Tibial nerve (tissue), 4 donors: ENCODE results near the gene KIAA2012. TPM values are rescaled to one million over a fixed set of nuclear protein-coding genes. Genes with fewer than 3 reads are reported as not detected.
A peak's percentile ranks its signal among the peaks of the same experiment; 100 is the strongest.

Experiments used
- DNase-seq, 2 donors: peaks; one replicate each; pipeline ENCODE4 v3.0.0-alpha.2; 2019; ENCODE audit warnings: low spot score in 2 of 2
- H3K27ac ChIP-seq, 4 donors: fragments of 200-600 bp; sonication (generic) in 3 of 4; one replicate each; pipeline ENCODE4 v1.5.1; 2017 to 2019; ENCODE audit warnings: mild to moderate bottlenecking in 1 of 4
- H3K27me3 ChIP-seq, 2 donors: fragments of 200-600 bp; sonication (generic) in 1 of 2; one replicate each; pipeline versions ENCODE4 v1.5.1 to v1.6.0; 2017 to 2019
- H3K36me3 ChIP-seq, 3 donors: fragments of 200-600 bp; sonication (generic); one replicate each; pipeline ENCODE4 v1.5.1; 2018 to 2019
- H3K4me1 ChIP-seq, 4 donors: fragments of 200-600 bp; sonication (generic) in 3 of 4; one replicate each; pipeline ENCODE4 v1.5.1; 2017 to 2019
- H3K4me3 ChIP-seq, 4 donors: fragments of 200-600 bp; sonication (generic) in 3 of 4; one replicate each; pipeline ENCODE4 v1.5.1; 2017 to 2019; ENCODE audit warnings: mild to moderate bottlenecking in 1 of 4, moderate library complexity in 1 of 4
- H3K9me3 ChIP-seq, 4 donors: fragments of 200-600 bp; sonication (generic) in 3 of 4; one replicate each; pipeline ENCODE4 v1.5.1; 2017 to 2019
- CTCF ChIP-seq, 5 experiments: fragments of 200-600 bp in 3 of 5; fragments of 450-650 bp in 2 of 5; sonication (generic) in 3 of 5; IDR thresholded peaks; one replicate each; pipeline ENCODE4 v1.5.1; 2016 to 2019; ENCODE audit warnings: antibody characterized with exemption in 5 of 5, mild to moderate bottlenecking in 3 of 5, moderate library complexity in 2 of 5
- EP300 ChIP-seq, 2 donors: sonication (generic); formaldehyde crosslinking; IDR thresholded peaks; one replicate each; pipeline ENCODE4 v1.6.1; 2017; ENCODE audit warnings: antibody characterized with exemption in 2 of 2, mild to moderate bottlenecking in 1 of 2
- POLR2A ChIP-seq, 2 donors: fragments of 450-650 bp; IDR thresholded peaks; one replicate each; pipeline ENCODE4 v1.6.1; 2017; ENCODE audit warnings: antibody characterized with exemption in 2 of 2, mild to moderate bottlenecking in 2 of 2, moderate library complexity in 2 of 2
- WGBS, 2 donors: methylation state at CpG; one replicate each; pipeline ENCODE4 v1.1.5; 2018; 5-methylcytosine and 5-hydroxymethylcytosine counted together
- total RNA-seq, 4 donors: library from RNA; depleted of rRNA; stranded (reverse); fragments of >200 nt; gene quantifications; one replicate each; pipeline ENCODE4 v1.1.0, GENCODE V29; 2016

Gene KIAA2012
- total RNA-seq, 4 donors from 2014 or later, result not detected

- H3K4me1 ChIP-seq, result peaks cover 0 to 16% (median 8%) of the 10 kb centered on the region in 4 donors
- DNase-seq, result no peak
- no peak overlapping the region for H3K27ac ChIP-seq
- TF ChIP-seq POLR2A (IDR thresholded peaks at IDR 0.05), result no peak
- no peak for TF ChIP-seq CTCF (IDR thresholded peaks at IDR 0.05)
- no peak for TF ChIP-seq EP300 (IDR thresholded peaks at IDR 0.05)
- 86 to 89% methylated on average over 3 of the region's 3 CpGs for WGBS, 2 donors
- no peaks in the 10 kb centered on the region for H3K36me3 ChIP-seq
- H3K27me3 ChIP-seq, result no peaks in the 10 kb centered on the region
- no peaks in the 10 kb centered on the region for H3K9me3 ChIP-seq
- H3K4me3 ChIP-seq, result no peak overlapping the region
Observed at GRCh38 chr2:202060218-202060617, 12.8 kb upstream of the KIAA2012 start.

GRCh38 chr2:202061695-202062094 is 11.4 kb upstream of the KIAA2012 start:
- Histone ChIP-seq H3K4me1 (peaks cover 0 to 18% (median 8%) of the 10 kb centered on the region in 4 donors), H3K27ac (no peak overlapping the region), H3K4me3 (no peak overlapping the region), H3K9me3 (no peaks in the 10 kb centered on the region), H3K36me3 (no peaks in the 10 kb centered on the region), H3K27me3 (no peaks in the 10 kb centered on the region)
- DNase-seq, result no peak
- TF ChIP-seq CTCF (IDR thresholded peaks at IDR 0.05) (no peak), EP300 (IDR thresholded peaks at IDR 0.05) (no peak), POLR2A (IDR thresholded peaks at IDR 0.05) (no peak)
- WGBS, 2 donors, result 93 to 100% methylated on average over 2 of the region's 2 CpGs

- Histone ChIP-seq H3K4me1 (peaks cover 0 to 18% (median 8%) of the 10 kb centered on the region in 4 donors), H3K27me3 (no peaks in the 10 kb centered on the region), H3K36me3 (no peaks in the 10 kb centered on the region), H3K9me3 (no peaks in the 10 kb centered on the region), H3K27ac (peak overlapping the region in 3 of 4 donors; percentile 17 to 76 (median 75)), H3K4me3 (peak overlapping the region in 1 of 4 donors; percentile 15)
- 6 to 18% methylated on average over 3 of the region's 3 CpGs for WGBS, 2 donors
- DNase-seq, result no peak
- TF ChIP-seq CTCF (IDR thresholded peaks at IDR 0.05) (no peak), POLR2A (IDR thresholded peaks at IDR 0.05) (no peak), EP300 (IDR thresholded peaks at IDR 0.05) (no peak)
Observed at GRCh38 chr2:202064171-202064880, 8.7 kb upstream of the KIAA2012 start.

GRCh38 chr2:202064881-202065230 is 8.2 kb upstream of the KIAA2012 start:
- no peak overlapping the region for H3K4me3 ChIP-seq
- H3K27me3 ChIP-seq, result no peaks in the 10 kb centered on the region
- no peaks in the 10 kb centered on the region for H3K36me3 ChIP-seq
- no peak for DNase-seq
- H3K9me3 ChIP-seq, result no peaks in the 10 kb centered on the region
- peak overlapping the region in 2 of 4 donors; percentile 75 to 76 for H3K27ac ChIP-seq
- TF ChIP-seq EP300 (IDR thresholded peaks at IDR 0.05) (no peak), POLR2A (IDR thresholded peaks at IDR 0.05) (no peak), CTCF (IDR thresholded peaks at IDR 0.05) (no peak)
- H3K4me1 ChIP-seq, result peaks cover 0 to 18% (median 8%) of the 10 kb centered on the region in 4 donors
- WGBS, 2 donors, result 77 to 88% methylated on average over 3 of the region's 3 CpGs

GRCh38 chr2:202065876-202066275 is 7.2 kb upstream of the KIAA2012 start:
- no peak for DNase-seq
- Histone ChIP-seq H3K27ac (peak overlapping the region in 1 of 4 donors; percentile 76), H3K4me3 (no peak overlapping the region), H3K36me3 (no peaks in the 10 kb centered on the region), H3K27me3 (no peaks in the 10 kb centered on the region), H3K9me3 (no peaks in the 10 kb centered on the region), H3K4me1 (peaks cover 0 to 18% (median 8%) of the 10 kb centered on the region in 4 donors)
- TF ChIP-seq POLR2A (IDR thresholded peaks at IDR 0.05) (no peak), CTCF (IDR thresholded peaks at IDR 0.05) (no peak), EP300 (IDR thresholded peaks at IDR 0.05) (no peak)
- 85% methylated on average over 3 of the region's 3 CpGs for WGBS, 2 donors
